ENCODE data around the gene SLC6A17. TPM values are rescaled to one million over a fixed set of nuclear protein-coding genes. Genes with fewer than 3 reads are reported as not detected.
A peak's percentile ranks its signal among the peaks of the same experiment; 100 is the strongest.

Gene SLC6A17
- total RNA-seq, 1 donor from 2014 or later = 0.53 TPM

DNA sequence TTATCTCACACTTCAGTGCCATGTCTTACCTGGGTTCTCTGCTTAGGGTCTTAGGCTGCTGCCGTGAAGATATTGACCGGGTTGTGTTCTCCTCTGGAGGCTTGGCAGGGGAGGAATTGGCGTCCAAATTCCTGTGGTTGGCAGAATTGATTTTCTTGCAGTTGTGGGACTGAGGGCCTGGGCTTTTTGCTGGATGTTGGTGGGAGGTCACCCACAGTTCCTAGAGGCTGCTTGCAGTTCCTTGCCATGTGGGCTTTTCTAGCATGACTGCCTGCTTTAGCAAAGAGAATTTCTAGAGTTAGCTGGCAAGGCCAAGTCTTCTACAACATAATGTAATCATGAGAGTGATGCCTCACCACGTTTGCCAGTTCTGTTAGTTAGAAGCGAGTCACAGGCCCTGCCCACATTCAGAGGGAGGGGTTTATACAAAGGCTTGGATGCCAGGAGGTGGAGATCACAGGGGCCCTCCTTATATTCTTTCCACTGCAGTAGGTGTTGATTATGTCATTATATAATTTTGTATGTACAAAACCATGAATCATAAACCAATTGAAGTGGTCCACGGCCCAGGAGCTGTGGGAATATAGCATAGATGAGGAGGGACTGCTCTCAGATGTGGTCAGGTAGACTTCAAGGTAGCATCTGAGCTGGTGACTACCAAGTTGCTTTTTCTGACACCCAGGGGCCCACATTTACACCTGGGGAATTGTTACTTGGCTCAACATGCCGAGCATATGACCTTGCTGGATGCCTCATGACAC lies 31.5 kb upstream of the SLC6A17 start:
- DNase-seq (ENCODE audit: low read depth) = peak; percentile 61
- H3K36me3 ChIP-seq (ENCODE audit: control insufficient read depth, insufficient read depth, low read length) = no peaks in the 10 kb centered on the region
- FAIRE-seq = no peak
- TF ChIP-seq, protein P1, sequence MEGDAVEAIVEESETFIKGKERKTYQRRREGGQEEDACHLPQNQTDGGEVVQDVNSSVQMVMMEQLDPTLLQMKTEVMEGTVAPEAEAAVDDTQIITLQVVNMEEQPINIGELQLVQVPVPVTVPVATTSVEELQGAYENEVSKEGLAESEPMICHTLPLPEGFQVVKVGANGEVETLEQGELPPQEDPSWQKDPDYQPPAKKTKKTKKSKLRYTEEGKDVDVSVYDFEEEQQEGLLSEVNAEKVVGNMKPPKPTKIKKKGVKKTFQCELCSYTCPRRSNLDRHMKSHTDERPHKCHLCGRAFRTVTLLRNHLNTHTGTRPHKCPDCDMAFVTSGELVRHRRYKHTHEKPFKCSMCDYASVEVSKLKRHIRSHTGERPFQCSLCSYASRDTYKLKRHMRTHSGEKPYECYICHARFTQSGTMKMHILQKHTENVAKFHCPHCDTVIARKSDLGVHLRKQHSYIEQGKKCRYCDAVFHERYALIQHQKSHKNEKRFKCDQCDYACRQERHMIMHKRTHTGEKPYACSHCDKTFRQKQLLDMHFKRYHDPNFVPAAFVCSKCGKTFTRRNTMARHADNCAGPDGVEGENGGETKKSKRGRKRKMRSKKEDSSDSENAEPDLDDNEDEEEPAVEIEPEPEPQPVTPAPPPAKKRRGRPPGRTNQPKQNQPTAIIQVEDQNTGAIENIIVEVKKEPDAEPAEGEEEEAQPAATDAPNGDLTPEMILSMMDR (IDR thresholded peaks at IDR 0.05; ENCODE audit: insufficient read depth, low read length, severe bottlenecking) = no peak
- no peak overlapping the region for H3K4me3 ChIP-seq (ENCODE audit: low read depth, low read length)
- H3K27me3 ChIP-seq (ENCODE audit: control insufficient read depth, insufficient read depth, low read length) = peaks cover 3% of the 10 kb centered on the region

DNA sequence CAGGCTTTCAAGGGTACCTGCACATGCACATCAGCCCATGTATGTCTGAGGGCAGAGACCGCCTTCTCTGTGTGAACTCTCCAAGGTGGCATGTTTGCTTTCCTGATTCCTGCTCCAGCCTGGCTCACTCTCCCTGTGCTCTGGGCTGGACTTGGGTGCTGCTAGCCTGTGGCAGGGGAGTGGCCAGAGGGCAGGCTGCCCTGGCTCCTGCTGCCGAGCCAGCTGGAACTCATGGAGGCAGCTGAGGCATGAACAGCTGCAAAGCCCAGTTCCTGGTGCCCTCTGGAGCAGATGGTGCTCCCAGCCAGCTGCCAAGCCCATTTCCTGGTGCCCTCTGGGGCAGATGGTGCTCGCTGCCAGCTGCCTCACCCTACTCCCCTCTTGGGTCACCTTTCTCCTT lies 30.5 kb upstream of the SLC6A17 start:
- DNase-seq (ENCODE audit: low read depth) (no peak), FAIRE-seq (no peak)
- no peaks in the 10 kb centered on the region for H3K36me3 ChIP-seq (ENCODE audit: control insufficient read depth, insufficient read depth, low read length)
- H3K4me3 ChIP-seq (ENCODE audit: low read depth, low read length) = no peak overlapping the region
- no peaks in the 10 kb centered on the region for H3K27me3 ChIP-seq (ENCODE audit: control insufficient read depth, insufficient read depth, low read length)
- TF ChIP-seq, protein P1 (IDR thresholded peaks at IDR 0.05; ENCODE audit: insufficient read depth, low read length, severe bottlenecking) = no peak

DNA sequence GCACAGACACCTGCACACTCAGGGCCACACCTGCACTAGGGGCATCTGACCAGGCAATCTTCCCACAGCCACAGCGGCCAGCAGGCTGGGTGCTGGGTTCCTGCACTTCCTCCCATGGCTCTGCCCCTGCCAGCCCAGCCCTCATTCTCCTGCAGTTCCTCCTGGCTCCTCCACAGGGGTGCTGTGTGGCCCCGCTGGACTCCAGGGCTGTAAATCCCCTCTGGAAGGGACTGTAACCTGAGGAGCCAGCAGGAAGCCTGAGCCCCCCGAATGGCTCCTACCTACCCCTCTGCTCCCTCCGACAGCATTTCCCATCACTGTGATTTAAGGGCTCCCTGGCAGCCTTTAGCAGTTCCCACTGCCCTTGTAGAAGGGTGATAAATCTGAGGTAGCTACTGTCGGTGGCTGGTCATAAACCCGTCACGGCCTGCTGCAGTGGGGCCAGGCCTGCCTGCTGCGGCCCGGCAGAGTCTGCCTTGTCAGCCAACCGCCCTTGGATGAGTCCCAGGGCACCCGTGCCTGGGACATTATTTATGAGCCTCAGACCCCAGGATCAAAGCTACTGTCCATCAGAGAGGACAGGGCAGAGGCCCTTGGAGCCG lies 29.2 kb upstream of the SLC6A17 start:
- FAIRE-seq = no peak

DNA sequence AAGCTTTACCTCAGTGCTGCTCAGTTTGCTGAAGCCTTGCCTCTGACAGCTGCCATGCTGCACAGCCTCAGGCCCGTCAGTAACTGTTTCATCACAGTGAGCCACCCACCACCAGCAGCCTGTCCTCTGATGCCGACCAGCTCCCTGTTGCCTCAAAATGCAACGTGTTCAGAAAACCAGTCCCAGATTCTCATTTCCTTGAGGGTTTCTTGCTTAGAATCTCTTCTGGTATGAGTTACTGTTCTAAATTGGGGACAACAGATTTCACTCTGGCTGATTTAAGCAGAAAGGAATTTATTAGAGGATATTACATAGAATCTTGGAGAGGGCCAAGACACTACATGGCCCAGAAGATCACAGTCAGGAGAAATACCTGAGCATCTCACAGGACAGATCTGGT lies 27.1 kb upstream of the SLC6A17 start:
- peaks cover under 1% of the 10 kb centered on the region for H3K27me3 ChIP-seq (ENCODE audit: control insufficient read depth, insufficient read depth, low read length)
- TF ChIP-seq, protein P1 (IDR thresholded peaks at IDR 0.05; ENCODE audit: insufficient read depth, low read length, severe bottlenecking) = no peak
- no peaks in the 10 kb centered on the region for H3K36me3 ChIP-seq (ENCODE audit: control insufficient read depth, insufficient read depth, low read length)
- FAIRE-seq (peak; percentile 36), DNase-seq (ENCODE audit: low read depth) (no peak)
- no peak overlapping the region for H3K4me3 ChIP-seq (ENCODE audit: low read depth, low read length)

More for the DNA sequence above, 29.2 kb upstream of the SLC6A17 start:
- TF ChIP-seq, protein P1 (IDR thresholded peaks at IDR 0.05; ENCODE audit: insufficient read depth, low read length, severe bottlenecking) = no peak
- no peak overlapping the region for H3K4me3 ChIP-seq (ENCODE audit: low read depth, low read length)
- no peaks in the 10 kb centered on the region for H3K27me3 ChIP-seq (ENCODE audit: control insufficient read depth, insufficient read depth, low read length)
- no peak for DNase-seq (ENCODE audit: low read depth)
- no peaks in the 10 kb centered on the region for H3K36me3 ChIP-seq (ENCODE audit: control insufficient read depth, insufficient read depth, low read length)

DNA sequence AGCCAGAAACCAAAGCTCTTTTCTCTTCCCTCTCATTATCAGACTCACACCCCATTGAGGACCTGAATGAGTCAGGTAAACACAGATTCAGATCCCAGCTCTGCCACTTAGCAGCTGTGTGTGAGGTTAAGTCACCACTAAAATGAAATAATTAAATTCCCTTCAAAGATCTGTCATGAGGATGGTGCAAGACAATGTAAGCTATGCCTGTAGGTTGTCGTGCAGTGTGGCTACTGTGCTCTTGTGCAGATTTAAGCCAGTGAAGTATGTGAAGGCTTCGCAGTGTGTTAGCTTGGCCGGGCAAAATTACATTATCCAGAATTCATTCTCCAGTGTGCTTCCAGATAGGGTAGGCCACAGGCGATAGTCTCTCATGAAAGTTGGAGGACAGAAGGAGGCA lies 24.5 kb upstream of the SLC6A17 start:
- DNase-seq (ENCODE audit: low read depth) = no peak

More for the DNA sequence above, 24.5 kb upstream of the SLC6A17 start:
- no peaks in the 10 kb centered on the region for H3K36me3 ChIP-seq (ENCODE audit: control insufficient read depth, insufficient read depth, low read length)
- FAIRE-seq = no peak
- TF ChIP-seq, protein P1 (IDR thresholded peaks at IDR 0.05; ENCODE audit: insufficient read depth, low read length, severe bottlenecking) = no peak
- no peak overlapping the region for H3K4me3 ChIP-seq (ENCODE audit: low read depth, low read length)
- peaks cover 10% of the 10 kb centered on the region for H3K27me3 ChIP-seq (ENCODE audit: control insufficient read depth, insufficient read depth, low read length)
